Neuronal stem cell (in vitro differentiated cells): Measurements from ENCODE around the gene PKHD1.

Source experiments
- DNase-seq: peaks from one replicate; pipeline ENCODE4 v3.0.0-alpha.2; 2013; ENCODE audit warnings: low spot score
- H2AFZ ChIP-seq: one replicate; pipeline ENCODE4 v1.6.1; 2013; ENCODE audit warnings: mild to moderate bottlenecking, low read length, inconsistent platforms
- H2AK5ac ChIP-seq: 2 replicates; pipeline ENCODE4 v1.6.1; 2013; ENCODE audit warnings: low read depth, mild to moderate bottlenecking, inconsistent platforms, low read length, moderate library complexity, mixed read lengths
- H2BK120ac ChIP-seq: 2 replicates; pipeline ENCODE4 v1.6.1; 2013; ENCODE audit warnings: low read depth, mild to moderate bottlenecking, inconsistent platforms, low read length, moderate library complexity, mixed read lengths
- H2BK12ac ChIP-seq: one replicate; pipeline ENCODE4 v1.6.1; 2013; ENCODE audit warnings: low read length, inconsistent platforms
- H2BK15ac ChIP-seq: 2 replicates; pipeline ENCODE4 v1.6.1; 2013; ENCODE audit warnings: mild to moderate bottlenecking, low read length, inconsistent platforms, mixed read lengths
- H2BK5ac ChIP-seq: one replicate; pipeline ENCODE4 v1.6.1; 2013; ENCODE audit warnings: inconsistent platforms, mild to moderate bottlenecking, low read length, moderate library complexity
- H3K14ac ChIP-seq: one replicate; pipeline ENCODE4 v1.6.1; 2013; ENCODE audit warnings: low read length, inconsistent platforms
- H3K18ac ChIP-seq: 2 replicates; pipeline ENCODE4 v1.6.1; 2013; ENCODE audit warnings: low read length, inconsistent platforms
- H3K23ac ChIP-seq: 2 replicates; pipeline ENCODE4 v1.6.1; 2013; ENCODE audit warnings: low read depth, mild to moderate bottlenecking, mixed read lengths, low read length, inconsistent platforms; ENCODE audit not compliant: poor library complexity
- H3K27ac ChIP-seq: replicated peaks from 3 replicates; pipeline ENCODE4 v1.5.1; 2013; ENCODE audit warnings: low read length, inconsistent platforms
- H3K27me3 ChIP-seq, 3 experiments: 2 replicates each; pipeline ENCODE4 v1.6.1; 2013; ENCODE audit warnings: low read length in 3 of 3, mild to moderate bottlenecking in 2 of 3, inconsistent platforms in 1 of 3, low read depth in 1 of 3, mixed read lengths in 1 of 3, moderate library complexity in 1 of 3; ENCODE audit not compliant: control insufficient read depth in 3 of 3, insufficient read depth in 3 of 3
- H3K36me3 ChIP-seq, 2 donors: replicated peaks in 1 of 2; 2 replicates each; pipeline ENCODE4 v1.6.1; 2013; ENCODE audit warnings: low read length in 2 of 2; ENCODE audit not compliant: control insufficient read depth in 2 of 2, insufficient read depth in 2 of 2
- H3K4ac ChIP-seq: 2 replicates; pipeline ENCODE4 v1.6.1; 2013; ENCODE audit warnings: inconsistent platforms, mild to moderate bottlenecking, low read length, moderate library complexity
- H3K4me1 ChIP-seq, 2 donors: 1 replicate in 1 of 2; 2 replicates in 1 of 2; pipeline ENCODE4 v1.6.1; 2013; ENCODE audit warnings: low read length in 2 of 2, low read depth in 1 of 2; ENCODE audit not compliant: control insufficient read depth in 2 of 2, insufficient read depth in 1 of 2
- H3K4me2 ChIP-seq: one replicate; pipeline ENCODE4 v1.6.1; 2013; ENCODE audit warnings: mild to moderate bottlenecking, low read length, inconsistent platforms; ENCODE audit not compliant: insufficient read depth, poor library complexity, severe bottlenecking
- H3K4me3 ChIP-seq, 2 donors: 2 replicates each; pipeline ENCODE4 v1.5.1; 2013; ENCODE audit warnings: low read length in 2 of 2, mild to moderate bottlenecking in 2 of 2, inconsistent platforms in 1 of 2, moderate library complexity in 1 of 2
- H3K79me1 ChIP-seq: one replicate; pipeline ENCODE4 v1.6.1; 2013; ENCODE audit warnings: low read depth, mild to moderate bottlenecking, inconsistent platforms, low read length, moderate library complexity
- H3K9ac ChIP-seq: one replicate; pipeline ENCODE4 v1.6.1; 2013; ENCODE audit warnings: mild to moderate bottlenecking, low read depth, low read length, inconsistent platforms; ENCODE audit not compliant: poor library complexity
- H3K9me3 ChIP-seq, 2 donors: replicated peaks in 1 of 2; 2 replicates each; pipeline versions ENCODE3 to v1.6.1; 2013; ENCODE audit warnings: low read length in 2 of 2, mild to moderate bottlenecking in 2 of 2, inconsistent platforms in 1 of 2, low read depth in 1 of 2, mixed read lengths in 1 of 2, moderate library complexity in 1 of 2; ENCODE audit not compliant: control insufficient read depth in 2 of 2, insufficient read depth in 1 of 2
- H4K8ac ChIP-seq: one replicate; pipeline ENCODE4 v1.6.1; 2013; ENCODE audit warnings: low read depth, mild to moderate bottlenecking, inconsistent platforms, low read length, moderate library complexity
- H4K91ac ChIP-seq: one replicate; pipeline ENCODE4 v1.6.1; 2013; ENCODE audit warnings: low read length, low read depth, mild to moderate bottlenecking, inconsistent platforms; ENCODE audit not compliant: poor library complexity
- WGBS, 2 donors: extraction: QIAGEN DNeasy Blood & Tissue Kit; methylation state at CpG; one replicate each; pipeline ENCODE4 v1.1.7; 2013; ENCODE audit warnings: missing lambda C conversion rate in 2 of 2, mixed read lengths in 1 of 2; ENCODE audit not compliant: insufficient read length in 2 of 2, insufficient replicate concordance in 1 of 2; ENCODE audit errors: extremely low coverage in 2 of 2; 5-methylcytosine and 5-hydroxymethylcytosine counted together

The PKHD1 gene

GRCh38 chr6:51992876-51993275 lies 94.5 kb downstream of the PKHD1 start:
- H3K9ac ChIP-seq, result no peak overlapping the region
- H3K36me3 ChIP-seq, result no peaks in the 10 kb centered on the region
- no peak overlapping the region for H2BK5ac ChIP-seq
- no CpG with 5 or more reads among the region's 3 CpGs for WGBS, 2 donors
- no peak overlapping the region for H3K27ac ChIP-seq
- no peak overlapping the region for H3K18ac ChIP-seq
- H4K8ac ChIP-seq, result no peak overlapping the region
- H3K4me3 ChIP-seq, result no peak overlapping the region
- H3K14ac ChIP-seq, result no peak overlapping the region
- H3K23ac ChIP-seq, result no peak overlapping the region
- no peaks in the 10 kb centered on the region for H3K27me3 ChIP-seq
- no peak overlapping the region for H3K4me2 ChIP-seq
- no peak overlapping the region for H2AFZ ChIP-seq
- H2BK120ac ChIP-seq, result no peak overlapping the region
- no peak overlapping the region for H2BK15ac ChIP-seq
- no peak overlapping the region for H2AK5ac ChIP-seq
- H4K91ac ChIP-seq, result no peak overlapping the region
- no peak overlapping the region for H2BK12ac ChIP-seq
- no peak for DNase-seq
- no peaks in the 10 kb centered on the region for H3K9me3 ChIP-seq
- H3K4me1 ChIP-seq, result no peaks in the 10 kb centered on the region
- no peaks in the 10 kb centered on the region for H3K79me1 ChIP-seq
- no peak overlapping the region for H3K4ac ChIP-seq

GRCh38 chr6:51989789-51990188 lies 97.6 kb downstream of the PKHD1 start:
- no peak overlapping the region for H2AK5ac ChIP-seq
- H3K18ac ChIP-seq, result no peak overlapping the region
- H3K27ac ChIP-seq, result no peak overlapping the region
- WGBS, 2 donors, result no CpG with 5 or more reads among the region's 1 CpG
- H2BK5ac ChIP-seq, result no peak overlapping the region
- no peaks in the 10 kb centered on the region for H3K27me3 ChIP-seq
- H3K9ac ChIP-seq, result no peak overlapping the region
- no peak overlapping the region for H2AFZ ChIP-seq
- no peak overlapping the region for H3K4me3 ChIP-seq
- no peak overlapping the region for H3K4ac ChIP-seq
- H4K91ac ChIP-seq, result no peak overlapping the region
- no peak overlapping the region for H3K14ac ChIP-seq
- no peak overlapping the region for H3K23ac ChIP-seq
- no peak overlapping the region for H3K4me2 ChIP-seq
- no peak overlapping the region for H2BK120ac ChIP-seq
- H3K4me1 ChIP-seq, result no peaks in the 10 kb centered on the region
- no peak overlapping the region for H2BK15ac ChIP-seq
- no peaks in the 10 kb centered on the region for H3K36me3 ChIP-seq
- no peak overlapping the region for H2BK12ac ChIP-seq
- no peaks in the 10 kb centered on the region for H3K79me1 ChIP-seq
- H3K9me3 ChIP-seq, result no peaks in the 10 kb centered on the region
- DNase-seq, result no peak
- no peak overlapping the region for H4K8ac ChIP-seq

- Histone ChIP-seq H3K79me1 (no peaks in the 10 kb centered on the region), H3K4me3 (no peak overlapping the region), H3K27ac (no peak overlapping the region), H3K4me2 (no peak overlapping the region), H4K91ac (no peak overlapping the region), H2BK15ac (no peak overlapping the region), H3K36me3 (no peaks in the 10 kb centered on the region), H2BK5ac (no peak overlapping the region), H3K14ac (no peak overlapping the region), H3K18ac (no peak overlapping the region), H2AK5ac (no peak overlapping the region), H3K9me3 (no peaks in the 10 kb centered on the region), H3K23ac (no peak overlapping the region), H3K4me1 (peaks cover 0 to 9% of the 10 kb centered on the region in 2 donors), H3K9ac (no peak overlapping the region), H2AFZ (no peak overlapping the region), H4K8ac (no peak overlapping the region), H2BK12ac (no peak overlapping the region), H3K4ac (no peak overlapping the region), H3K27me3 (no peaks in the 10 kb centered on the region), H2BK120ac (no peak overlapping the region)
- no CpG with 5 or more reads among the region's 5 CpGs for WGBS, 2 donors
- DNase-seq, result no peak
Observed at GRCh38 chr6:51986864-51987263, 100.5 kb downstream of the PKHD1 start.

- no peak overlapping the region for H3K9ac ChIP-seq
- H3K23ac ChIP-seq, result no peak overlapping the region
- H3K79me1 ChIP-seq, result no peaks in the 10 kb centered on the region
- H3K4me3 ChIP-seq, result no peak overlapping the region
- DNase-seq, result no peak
- no peak overlapping the region for H2BK12ac ChIP-seq
- H3K4me2 ChIP-seq, result no peak overlapping the region
- no peak overlapping the region for H2BK5ac ChIP-seq
- H3K18ac ChIP-seq, result no peak overlapping the region
- no peak overlapping the region for H2BK120ac ChIP-seq
- H3K4ac ChIP-seq, result no peak overlapping the region
- H4K8ac ChIP-seq, result no peak overlapping the region
- H3K27ac ChIP-seq, result no peak overlapping the region
- H3K14ac ChIP-seq, result no peak overlapping the region
- no peak overlapping the region for H2AK5ac ChIP-seq
- H4K91ac ChIP-seq, result no peak overlapping the region
- H3K36me3 ChIP-seq, result no peaks in the 10 kb centered on the region
- H3K4me1 ChIP-seq, result peaks cover 0 to 9% of the 10 kb centered on the region in 2 donors
- WGBS, 2 donors, result no CpG with 5 or more reads among the region's 5 CpGs
- H3K9me3 ChIP-seq, result no peaks in the 10 kb centered on the region
- no peak overlapping the region for H2BK15ac ChIP-seq
- H3K27me3 ChIP-seq, result no peaks in the 10 kb centered on the region
- no peak overlapping the region for H2AFZ ChIP-seq
Observed at GRCh38 chr6:51983564-51983963, 103.8 kb downstream of the PKHD1 start.
